Measurements from ENCODE around the gene HAVCR2.

DNA sequence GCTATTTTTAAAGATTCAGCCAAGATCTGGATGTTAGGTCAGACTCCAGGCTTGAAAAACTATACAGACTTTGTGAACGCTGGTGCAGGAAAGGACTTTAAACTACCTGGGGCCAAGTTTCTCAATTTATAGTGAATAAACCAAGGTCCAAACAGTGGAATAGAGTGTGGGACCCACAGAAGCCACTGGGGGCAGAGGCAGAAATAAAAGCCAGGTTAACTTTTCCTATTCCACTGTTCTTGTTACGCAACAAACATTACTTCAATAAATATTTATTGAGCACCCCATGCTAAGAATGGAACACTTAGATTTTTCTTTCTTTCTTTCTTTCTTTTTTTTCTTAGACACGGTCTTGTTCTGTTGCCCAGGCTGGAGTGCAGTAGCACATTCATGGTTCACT, 38.9 kb downstream of the HAVCR2 start:
- TF ChIP-seq, protein P1, sequence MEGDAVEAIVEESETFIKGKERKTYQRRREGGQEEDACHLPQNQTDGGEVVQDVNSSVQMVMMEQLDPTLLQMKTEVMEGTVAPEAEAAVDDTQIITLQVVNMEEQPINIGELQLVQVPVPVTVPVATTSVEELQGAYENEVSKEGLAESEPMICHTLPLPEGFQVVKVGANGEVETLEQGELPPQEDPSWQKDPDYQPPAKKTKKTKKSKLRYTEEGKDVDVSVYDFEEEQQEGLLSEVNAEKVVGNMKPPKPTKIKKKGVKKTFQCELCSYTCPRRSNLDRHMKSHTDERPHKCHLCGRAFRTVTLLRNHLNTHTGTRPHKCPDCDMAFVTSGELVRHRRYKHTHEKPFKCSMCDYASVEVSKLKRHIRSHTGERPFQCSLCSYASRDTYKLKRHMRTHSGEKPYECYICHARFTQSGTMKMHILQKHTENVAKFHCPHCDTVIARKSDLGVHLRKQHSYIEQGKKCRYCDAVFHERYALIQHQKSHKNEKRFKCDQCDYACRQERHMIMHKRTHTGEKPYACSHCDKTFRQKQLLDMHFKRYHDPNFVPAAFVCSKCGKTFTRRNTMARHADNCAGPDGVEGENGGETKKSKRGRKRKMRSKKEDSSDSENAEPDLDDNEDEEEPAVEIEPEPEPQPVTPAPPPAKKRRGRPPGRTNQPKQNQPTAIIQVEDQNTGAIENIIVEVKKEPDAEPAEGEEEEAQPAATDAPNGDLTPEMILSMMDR (conservative IDR thresholded peaks at IDR 0.05): no peak; the same call in 1 of the 2 replicates
- TF ChIP-seq ZFX (IDR thresholded peaks at IDR 0.05): no peak

Data from C4-2B (cell line).